Globus pallidus (tissue), 1 donor: ENCODE results near the gene MEGF11.

Experiments used
- DNase-seq: peaks from one replicate; pipeline ENCODE4 v3.0.0-alpha.2; 2015; ENCODE audit warnings: low spot score

MEGF11 gene

GRCh38 chr15:66253418-66254088 lies at the start of gene MEGF11:
MEGF11 (minus strand) TSS chr15:66253750; CDS start chr15:66128403, 125,347 bp downstream.
- DNase-seq: peak; percentile 29

GRCh38 chr15:66302489-66303278 lies 49.1 kb upstream of the MEGF11 start:
- no peak for DNase-seq

GRCh38 chr15:66298803-66299251 lies 45.3 kb upstream of the MEGF11 start:
- no peak for DNase-seq

GRCh38 chr15:66296186-66296585 lies 42.6 kb upstream of the MEGF11 start:
- no peak for DNase-seq

- DNase-seq: no peak
Observed at GRCh38 chr15:66294932-66295235, 41.3 kb upstream of the MEGF11 start.

GRCh38 chr15:66294157-66294931 lies 40.8 kb upstream of the MEGF11 start:
- peak; percentile 26 for DNase-seq

GRCh38 chr15:66293419-66294156 lies 40.0 kb upstream of the MEGF11 start, which contains the start of gene DIS3L:
DIS3L (plus strand) TSS chr15:66293568; CDS start chr15:66293597, 29 bp downstream.
- peak; percentile 59 for DNase-seq

GRCh38 chr15:66292571-66293418 lies 39.2 kb upstream of the MEGF11 start:
- no peak for DNase-seq

GRCh38 chr15:66291816-66292570 lies 38.4 kb upstream of the MEGF11 start:
- no peak for DNase-seq

GRCh38 chr15:66290518-66290917 lies 37.0 kb upstream of the MEGF11 start:
- DNase-seq: no peak

- DNase-seq: no peak
Observed at GRCh38 chr15:66290007-66290406, 36.5 kb upstream of the MEGF11 start.

- DNase-seq: no peak
Observed at GRCh38 chr15:66288551-66289185, 35.1 kb upstream of the MEGF11 start.

GRCh38 chr15:66288093-66288492 lies 34.5 kb upstream of the MEGF11 start:
- no peak for DNase-seq

- peak; percentile 43 for DNase-seq
Observed at GRCh38 chr15:66287461-66288057, 34.0 kb upstream of the MEGF11 start.

- DNase-seq: no peak
Observed at GRCh38 chr15:66285533-66286280, 32.2 kb upstream of the MEGF11 start.

GRCh38 chr15:66284271-66284670 lies 30.7 kb upstream of the MEGF11 start:
- DNase-seq: no peak

GRCh38 chr15:66278671-66279070 lies 25.1 kb upstream of the MEGF11 start:
- DNase-seq: no peak

- no peak for DNase-seq
Observed at GRCh38 chr15:66278056-66278455, 24.5 kb upstream of the MEGF11 start.

GRCh38 chr15:66276546-66276945 lies 23.0 kb upstream of the MEGF11 start:
- no peak for DNase-seq
